K562 (cell line): ENCODE results near the gene ZNF689. TPM values are rescaled to one million over a fixed set of nuclear protein-coding genes. Genes with fewer than 3 reads are reported as not detected.
A peak's percentile ranks its signal among the peaks of the same experiment; 100 is the strongest.

ENCODE experiments used
- ATF3 ChIP-seq, 2 experiments: fragments of 450-650 bp in 1 of 2; sonication (generic) in 1 of 2; formaldehyde crosslinking in 1 of 2; IDR thresholded peaks in 1 of 2; conservative IDR thresholded peaks in 1 of 2; 2 replicates each; pipeline versions ENCODE4 v1.6.1 to v1.8.1; 2016 to 2023; ENCODE audit warnings: mild to moderate bottlenecking in 2 of 2, moderate library complexity in 2 of 2, inconsistent platforms in 1 of 2, missing genetic modification reagents in 1 of 2
- CBX1 ChIP-seq: sonication (generic); IDR thresholded peaks from 2 replicates; pipeline ENCODE4 v1.6.1; 2016; ENCODE audit warnings: antibody characterized with exemption, low read depth, mild to moderate bottlenecking
- CTCFL ChIP-seq: IDR thresholded peaks from 2 replicates; pipeline ENCODE4 v1.6.1; 2011; ENCODE audit warnings: borderline replicate concordance, low read depth, mild to moderate bottlenecking, moderate library complexity, low read length; ENCODE audit not compliant: insufficient read depth, poor library complexity, severe bottlenecking
- ETS1 ChIP-seq: conservative IDR thresholded peaks from 2 replicates; pipeline ENCODE4 v1.6.1; 2011; ENCODE audit warnings: low read depth, mild to moderate bottlenecking, low read length; ENCODE audit not compliant: control insufficient read depth
- HEY1 ChIP-seq: fragments of 250-450 bp; sonication (Bioruptor Pico); IDR thresholded peaks from 2 replicates; pipeline ENCODE4 v1.5.0; 2020; ENCODE audit warnings: mild to moderate bottlenecking, moderate library complexity, borderline replicate concordance
- KDM5B ChIP-seq: fragments of 200-600 bp; sonication (generic); IDR thresholded peaks from 2 replicates; pipeline ENCODE4 v1.6.1; 2012; ENCODE audit warnings: low read depth, mild to moderate bottlenecking, moderate library complexity, low read length, control low read depth, inconsistent platforms; ENCODE audit not compliant: insufficient replicate concordance
- KLF6 ChIP-seq: fragments of 250-450 bp; sonication (Bioruptor Pico); IDR thresholded peaks from 2 replicates; pipeline ENCODE4 v1.4.0; 2020; ENCODE audit warnings: mild to moderate bottlenecking, moderate library complexity, borderline replicate concordance
- MTA2 ChIP-seq: fragments of 450-650 bp; IDR thresholded peaks from 2 replicates; pipeline ENCODE4 v1.6.1; 2016; ENCODE audit warnings: low read depth
- POLR2H ChIP-seq: IDR thresholded peaks from 2 replicates; pipeline ENCODE4 v1.6.1; 2016; ENCODE audit warnings: missing genetic modification characterization, low read depth, mild to moderate bottlenecking, control low read depth, missing compliant biosample characterization, moderate library complexity
- RBM39 ChIP-seq: fragments of 200-400 bp; formaldehyde crosslinking; optimal IDR thresholded peaks from 2 replicates; pipeline ENCODE3; 2018; ENCODE audit warnings: low read depth, low read length
- SIRT6 ChIP-seq: IDR thresholded peaks from one replicate; pipeline ENCODE4 v1.6.1; 2012; ENCODE audit warnings: low read depth, mild to moderate bottlenecking, control low read depth, inconsistent platforms, low read length, moderate library complexity
- SNIP1 ChIP-seq: fragments of 450-650 bp; IDR thresholded peaks from 2 replicates; pipeline ENCODE4 v1.7.1; 2017; ENCODE audit warnings: low read depth, mild to moderate bottlenecking
- SPI1 ChIP-seq: IDR thresholded peaks from 2 replicates; pipeline ENCODE4 v1.6.1; 2011; ENCODE audit warnings: low read depth, low read length, control low read depth, borderline replicate concordance
- UBTF ChIP-seq, 2 experiments: IDR thresholded peaks; 2 replicates each; pipeline ENCODE4 v1.6.1; 2012; ENCODE audit warnings: improper control_type of control experiment in 2 of 2, low read depth in 2 of 2, low read length in 2 of 2, borderline replicate concordance in 1 of 2
- VEZF1 ChIP-seq: fragments of 200-800 bp; sonication (Bioruptor generic); IDR thresholded peaks from 2 replicates; pipeline ENCODE4 v1.6.1; 2017; ENCODE audit warnings: missing genetic modification characterization, missing compliant biosample characterization
- ZNF766 ChIP-seq: fragments of 200-800 bp; sonication (Bioruptor generic); conservative IDR thresholded peaks from 2 replicates; pipeline ENCODE4 v1.6.1; 2016; ENCODE audit warnings: missing genetic modification characterization, missing compliant biosample characterization
- polyA plus RNA-seq, 8 experiments: library from polyadenylated mRNA; depleted of rRNA in 4 of 8; stranded (reverse) in 5 of 8; unstranded in 3 of 8; fragments of >200 nt; fragmentation: Nextera tagmentation in 2 of 8; fragmentation: Illumina TruSeq in 1 of 8; extraction: Ambion mirVana in 2 of 8; extraction: Trizol in 1 of 8; gene quantifications; 2 replicates each; pipeline versions ENCODE4 v1.2.1 to v1.2.3, GENCODE V29; 2011 to 2014; ENCODE audit warnings: inconsistent platforms in 1 of 8, missing spikeins in 1 of 8
- total RNA-seq, 7 experiments: library from RNA; depleted of rRNA in 6 of 7; stranded (reverse); fragments of >200 nt in 6 of 7; fragmentation: Illumina TruSeq in 2 of 7; extraction: Trizol in 2 of 7; gene quantifications; 2 replicates each; pipeline versions ENCODE4 v1.2.1 to v1.2.3, GENCODE V29; 2011 to 2021; ENCODE audit warnings: low replicate concordance in 1 of 7

The ZNF689 gene
- total and polyA plus RNA-seq, 9 of the 15 experiments (the other 6 are each of a cell fraction or from before 2014, with no cell fraction given) = 5.4 to 15.4 (median 10.8) TPM

- TF ChIP-seq ETS1 = peak; percentile 56; the same call in 1 of the 2 replicates
- TF ChIP-seq CTCFL = peak; percentile 96
- no peak for TF ChIP-seq KLF6 (CRISPR knock-in tag)
- TF ChIP-seq ATF3 (IDR thresholded peaks at IDR 0.05) = no peak
- peak; percentile 54; the same call in 1 of the 2 replicates for TF ChIP-seq ATF3 (CRISPR knock-in tag; conservative IDR thresholded peaks at IDR 0.05)
- 0 out of 4 replicates have a peak, but pooled peaks of 1 of the 2 experiments have one; percentile 25 for TF ChIP-seq UBTF (IDR thresholded peaks at IDR 0.05; ENCODE audit: borderline replicate concordance in 1 of 2, low read depth in 2 of 2, low read length in 2 of 2)
- no peak for TF ChIP-seq MTA2
- TF ChIP-seq POLR2H (tag) = no peak; the same call in 1 of the 2 replicates
- TF ChIP-seq VEZF1 (CRISPR knock-in tag) = peak; percentile 90
- TF ChIP-seq SIRT6 = no peak
- peak; percentile 73; the same call in 1 of the 2 replicates for TF ChIP-seq SPI1
- peak; percentile 1 for TF ChIP-seq RBM39
- TF ChIP-seq CBX1 = no peak; the same call in 1 of the 2 replicates
- TF ChIP-seq HEY1 (CRISPR knock-in tag) = no peak
- no peak for TF ChIP-seq ZNF766 (CRISPR knock-in tag)
- TF ChIP-seq KDM5B = peak; percentile 24
- TF ChIP-seq SNIP1 = peak; percentile 87
These were observed 48.7 kb upstream of the ZNF689 start (continued) for GRCh38 chr16:30658731-30659506.
